GM13977 (cell line): ENCODE measurements around the gene HPSE2.
"Not testable (repeated sequence)": the region's sequence is repeated elsewhere in the genome, so short reads cannot be mapped to it uniquely, and the experiment has no call there.

Source experiments
- DNase-seq: peaks from one replicate; pipeline ENCODE4 v3.0.0; 2012; ENCODE audit warnings: low spot score
- CTCF ChIP-seq: IDR thresholded peaks from 2 replicates; pipeline ENCODE4 v1.5.1; 2012; ENCODE audit warnings: mild to moderate bottlenecking, control low read depth; ENCODE audit not compliant: insufficient read depth; ENCODE audit errors: extremely low read depth, missing control alignments
- in situ Hi-C: fragments of 300-500 bp; cut with MboI; formaldehyde crosslinking; loops from one replicate; pipeline ENCODE4 v1.12.0; 2022; ENCODE audit warnings: low sequenced_read_pairs, low pct_unique_long_range_greater_than_20kb, mixed read lengths, inconsistent platforms; ENCODE audit not compliant: unreplicated experiment

The HPSE2 gene

GRCh38 chr10:98563811-98564210, 671.8 kb downstream of the HPSE2 start:
- TF ChIP-seq CTCF, result no peak
- DNase-seq, result no peak
- in situ Hi-C loops, result no loop called here

GRCh38 chr10:98560565-98560964, 675.1 kb downstream of the HPSE2 start:
- no peak for TF ChIP-seq CTCF
- DNase-seq, result no peak
- in situ Hi-C loops, result no loop called here

GRCh38 chr10:98556061-98556460, 679.6 kb downstream of the HPSE2 start:
- DNase-seq, result no peak
- in situ Hi-C loops, result no loop called here
- TF ChIP-seq CTCF, result no peak

GRCh38 chr10:98555021-98555619, 680.5 kb downstream of the HPSE2 start:
- TF ChIP-seq CTCF, result no peak
- DNase-seq, result no peak
- in situ Hi-C loops, result no loop called here

- in situ Hi-C loops, DNase-seq: not testable (repeated sequence)
Measured at GRCh38 chr10:98541561-98541960, 694.1 kb downstream of the HPSE2 start.

- in situ Hi-C loops, result no loop called here
- DNase-seq, result no peak
- no peak for TF ChIP-seq CTCF
Measured at GRCh38 chr10:98539578-98539977, 696.1 kb downstream of the HPSE2 start.

GRCh38 chr10:98538472-98538871, 697.2 kb downstream of the HPSE2 start:
- in situ Hi-C loops, result no loop called here
- no peak for DNase-seq
- no peak for TF ChIP-seq CTCF
